ENCODE data around the gene IGLL5.
"Not testable (repeated sequence)": the region's sequence is repeated elsewhere in the genome, so short reads cannot be mapped to it uniquely, and the experiment has no call there.

IGLL5 gene

DNA sequence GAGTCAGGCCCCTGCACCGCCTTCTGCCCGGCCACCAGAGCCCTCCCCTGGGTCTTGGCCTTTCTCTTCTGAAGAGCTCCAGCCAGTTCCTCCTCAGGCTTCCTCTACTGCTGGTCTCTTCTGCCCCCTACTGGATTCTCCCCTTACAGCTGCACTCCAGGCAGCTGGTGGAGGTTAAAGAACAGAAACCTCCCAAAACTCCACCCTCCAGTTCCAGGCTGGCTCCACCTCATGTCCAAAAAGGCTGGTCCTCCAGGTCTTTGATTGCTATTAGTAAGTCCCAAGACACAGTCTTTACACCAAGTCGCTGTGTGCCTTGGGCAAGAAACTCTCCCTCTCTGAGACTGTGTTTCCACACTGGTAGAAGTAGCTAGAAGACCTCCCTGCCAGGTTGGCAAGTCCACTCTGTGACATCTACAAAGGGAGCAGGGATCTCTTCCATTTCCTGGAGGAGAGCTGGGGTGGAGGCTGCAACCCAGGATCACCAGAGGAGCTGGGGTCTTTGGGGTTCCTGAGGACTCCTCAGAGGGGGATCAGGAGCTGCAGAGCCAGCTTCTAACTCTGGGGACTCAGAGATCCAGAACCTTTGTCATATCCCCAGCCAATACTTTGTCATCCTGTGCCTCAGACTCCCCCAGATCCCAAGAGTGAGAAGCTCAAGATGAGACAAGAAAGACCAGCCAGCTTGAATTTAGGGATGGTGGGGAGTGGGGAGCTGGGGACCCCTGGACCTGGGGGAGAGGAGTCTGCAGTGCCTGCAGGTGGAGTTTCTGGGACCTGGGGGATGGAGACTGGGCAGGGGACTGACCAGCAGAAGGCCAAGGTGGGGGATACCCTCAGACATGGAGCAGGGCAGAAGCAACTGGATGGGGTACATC lies 3.4 kb upstream of the IGLL5 start:
- peak in 3 of 4 experiments; percentile 11 to 54 (median 28) for DNase-seq (ENCODE audit: low read depth in 4 of 4, low spot score in 1 of 4)

DNA sequence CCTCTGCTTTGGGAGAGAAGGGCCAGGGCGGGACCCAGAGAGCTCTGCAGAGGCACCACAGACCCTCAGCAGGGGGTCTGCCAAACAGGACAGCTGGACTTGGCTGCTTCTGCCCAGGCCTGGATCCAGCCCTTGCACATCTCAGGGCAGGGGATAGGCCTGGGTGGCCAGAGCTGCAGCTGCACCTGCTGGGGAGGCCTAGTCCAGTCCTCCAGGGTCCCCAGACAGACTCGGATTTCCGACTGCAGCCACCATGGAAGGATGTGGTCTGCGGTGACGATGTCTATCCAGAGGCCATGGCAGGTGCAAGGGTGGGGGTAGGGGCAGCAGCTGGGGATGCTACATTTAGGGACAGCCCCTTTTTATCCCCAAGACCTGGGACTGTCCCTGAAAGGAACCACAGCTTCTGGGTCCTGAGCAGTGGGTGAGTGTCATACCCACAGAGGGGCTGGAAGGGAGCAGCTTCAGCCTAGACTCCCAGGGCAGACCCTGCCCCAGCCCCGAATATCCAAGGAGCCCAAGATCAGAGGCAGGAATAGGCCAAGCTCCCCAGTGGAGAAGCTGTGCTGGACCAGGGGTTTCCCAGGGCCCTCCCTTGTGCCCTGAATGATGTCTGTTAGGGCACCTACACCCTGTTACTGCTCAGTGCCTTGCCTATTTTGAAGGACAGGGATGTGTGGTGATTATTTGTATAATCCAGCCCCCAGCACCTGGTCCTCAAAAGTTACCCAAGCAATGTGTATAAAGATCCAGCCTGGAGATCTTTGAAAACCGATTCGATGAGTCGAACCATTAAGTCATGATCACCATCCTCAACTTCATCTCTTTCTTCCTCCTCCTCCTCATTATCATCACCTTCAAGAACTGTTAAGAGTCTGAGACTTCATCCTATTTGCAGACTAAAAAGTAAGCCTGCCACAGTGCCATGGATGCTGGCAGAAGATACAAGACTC lies 2.5 kb upstream of the IGLL5 start:
- DNase-seq (ENCODE audit: low read depth in 4 of 4, low spot score in 1 of 4), result peak in 1 of 4 experiments; percentile 47

DNA sequence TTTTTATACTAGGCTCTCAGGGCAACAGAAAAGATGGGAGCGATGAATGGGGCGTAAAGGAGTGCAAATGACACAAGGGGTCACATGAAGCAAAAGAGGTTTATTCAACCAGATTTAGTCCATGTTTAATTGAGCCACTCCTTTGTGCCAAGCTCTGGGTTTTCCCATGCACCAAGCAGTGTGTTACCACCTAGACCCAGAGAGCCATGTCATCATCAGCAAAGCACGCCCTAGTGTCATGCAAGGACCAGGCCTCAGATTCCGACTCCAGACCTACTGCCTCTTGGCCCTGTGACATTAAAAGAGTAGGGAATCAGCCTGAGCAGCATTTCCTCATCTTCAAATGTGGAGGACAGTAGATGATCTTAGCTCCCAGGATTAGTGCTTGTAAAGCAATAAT lies 1.1 kb upstream of the IGLL5 start:
- DNase-seq (ENCODE audit: low read depth in 4 of 4, low spot score in 1 of 4), result no peak

DNA sequence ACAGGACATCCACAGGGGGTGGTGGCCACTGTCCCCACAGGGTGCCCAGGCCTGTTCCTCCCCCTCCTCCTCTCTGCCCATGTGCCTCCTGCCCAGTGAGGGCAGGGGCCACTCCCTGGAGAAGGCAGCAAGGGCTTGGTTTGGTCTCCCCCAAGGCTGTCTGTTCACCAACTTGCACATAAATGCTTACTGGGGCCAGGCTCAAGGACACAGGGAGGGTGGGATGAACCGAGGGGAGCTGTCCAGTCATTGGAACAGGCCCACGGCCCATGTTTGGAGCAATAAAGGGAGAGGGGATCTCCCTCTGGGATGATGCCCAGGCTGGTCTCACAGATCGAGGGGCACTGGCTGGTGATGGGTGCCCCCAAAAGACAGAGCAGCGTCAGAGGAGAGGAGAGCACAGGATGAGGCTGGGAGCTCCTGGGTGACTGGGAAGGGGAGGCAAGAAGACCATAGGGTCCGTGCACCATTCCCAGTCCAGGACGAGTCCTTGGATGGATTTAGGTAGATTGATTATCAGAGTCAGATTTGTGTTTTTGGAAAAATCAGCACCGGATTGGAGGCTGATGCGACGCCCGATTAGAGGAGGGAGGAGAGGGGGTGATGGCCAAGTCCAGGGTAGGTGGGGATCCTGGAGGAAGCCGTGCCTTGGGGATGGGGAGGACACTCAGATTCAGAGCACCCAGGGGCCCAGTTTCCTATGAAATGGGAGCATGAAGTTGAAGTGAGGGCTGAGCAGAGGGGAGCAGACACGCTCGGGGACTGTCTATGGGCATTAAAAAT lies 1.1 kb downstream of the IGLL5 start:
- no peak for DNase-seq (ENCODE audit: low read depth in 4 of 4, low spot score in 1 of 4)

DNA sequence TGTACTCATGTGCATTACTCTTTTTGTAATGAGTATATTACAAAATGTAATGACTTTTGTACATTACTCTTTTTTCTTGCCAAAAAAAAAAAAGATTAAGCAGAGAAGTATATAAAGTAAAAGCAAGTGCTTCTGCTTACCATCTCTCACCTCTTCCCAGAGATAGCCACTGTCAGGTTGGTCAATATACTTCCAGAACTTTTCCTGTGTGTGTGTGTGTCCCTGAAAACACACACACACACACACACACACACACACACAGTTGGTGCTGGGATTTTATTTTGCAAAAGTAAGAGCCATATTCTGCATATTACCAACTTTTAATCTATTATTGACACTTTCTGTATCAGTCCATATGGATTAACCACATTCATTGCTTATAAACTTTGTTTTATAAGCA lies 2.5 kb downstream of the IGLL5 start:
- no peak for DNase-seq (ENCODE audit: low read depth in 4 of 4, low spot score in 1 of 4)

DNA sequence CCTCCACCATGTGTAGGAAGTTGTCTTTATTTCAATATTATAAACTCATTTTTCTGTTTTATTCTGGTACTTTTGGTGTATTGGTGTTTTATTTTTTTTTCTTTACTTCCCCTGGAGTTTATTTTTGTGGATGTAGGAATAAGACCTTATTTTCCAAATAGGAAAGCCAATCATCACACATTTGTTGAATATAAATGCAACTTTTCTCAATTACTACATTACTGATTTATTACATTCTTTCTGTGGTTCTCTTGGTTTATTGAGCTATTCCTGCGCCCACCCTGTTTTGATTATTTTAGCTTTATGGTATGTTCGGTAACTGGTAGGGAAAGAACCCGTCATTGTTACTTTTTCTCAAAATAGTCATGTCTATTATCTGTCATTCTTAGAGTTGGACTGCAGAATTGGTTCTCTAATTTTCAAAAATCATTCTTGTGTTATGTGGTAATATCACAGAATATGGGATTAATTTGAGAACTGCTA lies 3.6 kb downstream of the IGLL5 start:
- no peak for DNase-seq (ENCODE audit: low read depth in 4 of 4, low spot score in 1 of 4)

DNA sequence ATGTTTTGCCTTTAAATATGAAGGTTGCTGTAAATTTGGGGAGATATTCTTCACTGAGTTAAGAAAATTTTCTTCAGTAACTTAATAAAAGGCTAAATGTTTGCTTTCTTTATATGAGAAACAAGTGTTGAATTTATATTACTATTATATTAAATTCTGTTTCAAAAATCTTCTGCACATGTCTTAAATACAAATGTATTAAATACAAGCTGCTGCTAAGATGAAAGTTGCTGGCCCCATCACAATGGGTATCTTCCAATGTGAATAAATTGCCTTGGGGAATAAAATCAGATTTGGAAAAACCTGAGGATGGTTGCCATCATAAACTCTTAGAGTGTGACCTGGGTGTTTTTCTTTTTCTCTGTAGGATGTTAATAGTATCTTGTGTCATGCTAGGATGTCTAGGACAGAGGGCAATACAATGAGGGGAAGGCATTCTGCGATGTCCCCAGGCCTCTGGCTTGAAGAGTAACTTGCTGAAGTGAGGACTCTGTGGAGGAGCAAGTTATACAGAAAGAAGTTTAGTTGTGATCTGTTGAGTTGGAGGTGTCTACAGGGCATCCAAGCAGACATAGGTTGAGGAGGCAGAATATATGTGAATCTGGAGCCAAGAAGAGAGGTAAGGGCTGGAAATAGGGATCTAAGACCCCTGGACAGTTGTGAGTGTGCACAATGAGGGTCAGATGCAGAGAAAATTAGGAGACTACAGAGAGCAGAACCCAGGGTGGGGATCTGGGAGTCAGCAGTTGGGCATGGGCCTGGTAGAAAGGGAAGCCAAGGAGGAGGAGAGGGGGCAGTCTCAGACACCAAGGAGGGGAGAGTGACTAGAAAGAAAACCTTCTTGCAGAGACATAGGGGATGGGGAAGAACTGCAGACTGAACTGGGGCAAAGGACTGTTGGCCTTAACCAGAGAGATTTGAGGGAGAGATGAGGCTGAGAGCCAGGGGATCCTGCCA lies 4.8 kb downstream of the IGLL5 start:
- DNase-seq (ENCODE audit: low read depth in 4 of 4, low spot score in 1 of 4), result no peak

DNA sequence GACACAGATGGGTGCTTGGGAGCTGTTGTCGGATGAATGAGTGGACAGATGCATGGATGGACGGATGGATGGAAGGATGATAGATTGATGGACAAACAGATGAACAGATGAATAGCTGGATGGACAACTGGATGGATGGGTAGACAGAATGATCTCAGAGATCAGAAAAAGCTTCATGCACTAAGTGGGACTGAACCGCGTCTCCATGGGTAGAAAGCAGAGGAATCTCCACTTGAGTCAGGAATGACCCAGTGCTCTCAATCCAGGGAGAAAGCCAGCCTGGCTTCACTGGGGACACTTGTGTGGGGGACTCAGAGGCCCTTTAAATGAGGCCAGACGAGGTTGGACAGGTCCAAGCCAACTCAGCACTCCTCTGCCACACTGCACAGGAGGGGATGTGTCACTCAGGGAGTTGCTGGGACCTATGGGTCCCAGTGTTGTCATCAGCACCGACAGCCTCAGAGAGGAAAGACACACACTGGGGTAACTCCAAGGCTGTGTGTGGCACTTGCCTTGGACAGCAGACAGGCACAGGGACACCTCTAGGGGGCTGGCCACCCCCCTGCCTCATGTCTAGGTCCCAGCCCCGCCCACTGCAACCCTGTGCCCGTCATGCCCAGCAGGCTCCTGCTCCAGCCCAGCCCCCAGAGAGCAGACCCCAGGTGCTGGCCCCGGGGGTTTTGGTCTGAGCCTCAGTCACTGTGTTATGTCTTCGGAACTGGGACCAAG lies 5.6 kb downstream of the IGLL5 start:
- DNase-seq (ENCODE audit: low read depth in 4 of 4, low spot score in 1 of 4), result no peak

DNA sequence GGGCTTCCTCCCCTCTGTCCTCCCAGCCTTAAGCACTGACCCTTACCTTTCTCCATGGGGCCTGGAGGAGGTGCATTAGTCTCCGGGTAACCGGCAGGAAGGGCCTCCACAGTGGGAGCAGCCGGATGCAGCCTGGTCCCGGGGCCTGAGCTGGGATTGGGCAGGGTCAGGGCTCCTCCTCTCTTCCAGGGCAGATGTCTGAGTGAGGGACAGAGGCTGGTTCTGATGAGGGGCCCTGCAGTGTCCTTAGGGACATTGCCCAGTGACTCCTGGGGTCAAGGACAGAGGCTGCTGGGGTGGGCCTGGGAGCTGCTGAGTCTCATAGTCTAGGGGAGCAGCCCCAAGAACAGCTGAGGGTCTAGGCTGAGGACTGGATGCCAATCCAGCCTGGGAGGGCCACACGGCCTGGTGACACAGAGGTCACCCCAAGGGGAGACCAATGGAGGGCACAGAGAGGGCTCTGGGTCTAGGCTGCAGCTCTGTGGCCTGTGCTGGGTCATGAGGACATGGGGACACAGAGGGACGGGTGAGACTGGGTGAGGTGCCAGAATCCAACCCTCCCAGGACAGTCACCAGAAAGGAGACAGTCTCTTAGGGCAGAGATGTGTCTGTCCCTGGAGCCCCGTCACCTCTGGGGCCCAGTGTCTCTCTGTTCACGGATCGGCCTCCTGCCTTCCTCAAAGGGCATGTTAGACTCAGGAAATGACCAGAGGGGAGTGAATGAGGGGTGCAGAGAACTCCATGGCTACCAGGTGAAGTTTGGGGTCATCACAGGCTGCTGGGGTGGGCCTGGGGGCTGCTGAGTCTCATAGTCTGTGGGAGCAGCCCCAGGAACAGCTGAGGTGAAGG lies 6.5 kb downstream of the IGLL5 start:
- DNase-seq (ENCODE audit: low read depth in 4 of 4, low spot score in 1 of 4), result no peak

DNA sequence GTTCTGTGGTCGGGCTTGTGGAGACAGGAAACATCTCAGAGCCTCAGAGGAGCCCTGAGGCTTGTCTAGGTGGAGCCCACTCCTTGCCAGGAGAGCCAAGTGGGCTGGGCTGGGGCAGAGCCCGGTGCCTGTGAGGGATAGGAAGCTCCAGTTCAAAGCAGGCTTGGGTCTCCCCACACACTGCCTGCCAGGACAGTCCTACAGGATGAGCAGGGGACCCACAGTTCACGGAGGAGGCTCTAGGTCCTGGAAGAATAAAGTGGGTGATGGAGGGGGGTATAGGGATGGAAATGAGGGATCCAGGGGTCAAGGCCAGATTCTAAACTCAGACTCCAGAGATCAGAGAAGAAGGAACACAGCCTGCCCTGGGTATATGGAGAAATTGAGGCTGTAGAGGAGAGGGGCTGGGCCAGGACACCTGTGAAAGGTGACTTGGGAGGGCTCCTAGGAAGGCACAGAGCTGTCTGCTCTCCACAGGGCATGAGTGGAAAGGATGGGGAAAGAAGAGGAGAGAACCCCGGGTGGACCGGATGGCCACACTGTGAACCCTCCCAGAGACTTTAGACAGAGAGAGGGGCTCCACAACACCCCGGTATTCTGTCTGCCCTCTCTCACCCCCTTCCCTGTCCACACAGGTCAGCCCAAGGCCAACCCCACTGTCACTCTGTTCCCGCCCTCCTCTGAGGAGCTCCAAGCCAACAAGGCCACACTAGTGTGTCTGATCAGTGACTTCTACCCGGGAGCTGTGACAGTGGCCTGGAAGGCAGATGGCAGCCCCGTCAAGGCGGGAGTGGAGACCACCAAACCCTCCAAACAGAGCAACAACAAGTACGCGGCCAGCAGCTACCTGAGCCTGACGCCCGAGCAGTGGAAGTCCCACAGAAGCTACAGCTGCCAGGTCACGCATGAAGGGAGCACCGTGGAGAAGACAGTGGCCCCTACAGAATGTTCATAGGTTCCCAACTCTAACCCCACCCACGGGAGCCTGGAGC lies 7.4 kb downstream of the IGLL5 start:
- DNase-seq (ENCODE audit: low read depth in 4 of 4, low spot score in 1 of 4), result no peak

DNA sequence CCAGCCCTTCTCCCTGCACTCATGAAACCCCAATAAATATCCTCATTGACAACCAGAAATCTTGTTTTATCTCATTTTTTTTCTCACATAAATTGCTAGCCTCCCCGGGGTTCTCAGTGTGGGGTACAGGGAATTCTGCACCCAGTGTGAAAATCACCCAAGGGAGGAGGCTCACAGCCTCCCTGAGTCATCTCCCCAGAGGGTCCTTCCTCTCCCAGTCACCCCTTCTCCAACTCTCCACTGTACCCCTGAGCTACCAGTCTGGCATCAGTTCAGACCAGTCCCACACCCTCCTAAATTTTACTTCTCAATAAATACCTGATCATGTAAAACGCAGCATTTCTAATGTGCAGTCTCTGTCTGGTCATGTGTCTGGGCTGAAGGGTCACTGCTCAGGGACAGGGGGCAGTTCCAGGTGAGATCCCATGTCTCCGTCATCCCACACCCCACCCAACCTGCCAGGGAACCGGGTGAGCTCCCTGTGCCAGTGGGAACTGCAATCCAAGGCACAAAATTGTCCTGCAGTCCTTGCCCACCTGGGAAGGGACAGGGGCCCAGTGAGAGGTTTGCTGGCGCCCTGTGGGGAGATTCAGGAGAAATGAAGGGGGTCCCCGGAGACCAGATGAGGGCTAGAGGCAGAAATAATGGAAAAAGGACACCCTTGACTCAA lies 8.3 kb downstream of the IGLL5 start:
- no peak for DNase-seq (ENCODE audit: low read depth in 4 of 4, low spot score in 1 of 4)

DNA sequence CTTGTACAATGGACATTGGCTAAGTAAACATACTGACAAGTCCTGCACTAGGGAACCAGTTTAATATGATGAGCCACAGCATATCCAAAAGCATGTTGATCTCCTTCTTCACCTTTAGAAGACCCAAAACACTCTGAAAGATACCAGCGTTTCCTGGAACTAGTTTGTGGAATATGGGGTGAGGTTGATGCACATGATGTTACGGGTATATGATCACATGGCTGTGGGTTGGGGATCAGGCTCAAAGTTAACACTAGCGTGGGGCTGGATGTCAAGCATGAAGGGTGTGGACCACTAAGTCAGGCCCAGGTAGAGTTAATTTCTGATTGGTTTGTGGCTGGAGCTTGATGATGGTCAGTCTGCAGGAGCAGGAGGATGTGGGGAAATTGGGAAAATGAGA lies 9.0 kb downstream of the IGLL5 start:
- DNase-seq (ENCODE audit: low read depth in 4 of 4, low spot score in 1 of 4), result no peak

DNA sequence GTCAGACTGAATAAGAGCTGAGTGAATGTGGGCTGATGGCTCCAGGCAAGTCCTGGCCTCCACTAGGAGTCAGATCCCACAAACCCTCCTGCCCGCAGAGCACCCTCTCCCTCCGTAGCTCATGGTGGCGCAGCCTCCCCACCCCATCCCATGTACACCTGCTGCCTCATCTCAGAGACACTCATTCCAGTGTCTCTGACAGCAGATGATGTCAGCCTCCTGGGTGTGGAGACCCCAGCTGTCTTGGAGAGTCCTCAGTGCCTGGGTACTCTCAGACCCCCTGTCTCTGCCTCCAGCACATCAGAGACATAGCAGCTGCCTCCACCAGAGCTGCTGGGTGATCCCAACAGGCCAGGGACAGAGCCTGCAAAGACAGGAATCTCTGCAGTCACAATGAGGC lies 9.5 kb downstream of the IGLL5 start:
- DNase-seq (ENCODE audit: low read depth in 4 of 4, low spot score in 1 of 4), result no peak

DNA sequence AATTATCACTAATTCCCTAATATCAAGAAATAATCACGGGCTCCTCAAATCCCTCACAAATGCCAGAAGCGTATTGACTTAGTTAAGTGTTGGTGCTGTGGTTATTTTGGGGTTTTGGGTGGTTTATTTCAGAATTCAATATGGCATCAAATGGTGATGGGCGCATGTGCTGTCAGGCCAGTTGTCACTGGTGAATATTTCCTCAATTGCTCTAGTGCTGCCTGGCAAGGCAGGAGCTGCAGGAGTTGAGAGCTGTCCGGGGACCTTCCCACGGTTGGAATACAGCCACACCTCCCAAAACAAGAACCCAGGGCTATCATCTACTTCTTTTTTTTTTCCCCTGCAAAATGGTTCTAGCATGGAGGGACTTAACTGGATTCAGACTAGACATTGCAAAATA lies 10.3 kb downstream of the IGLL5 start:
- DNase-seq (ENCODE audit: low read depth in 4 of 4, low spot score in 1 of 4), result no peak

DNA sequence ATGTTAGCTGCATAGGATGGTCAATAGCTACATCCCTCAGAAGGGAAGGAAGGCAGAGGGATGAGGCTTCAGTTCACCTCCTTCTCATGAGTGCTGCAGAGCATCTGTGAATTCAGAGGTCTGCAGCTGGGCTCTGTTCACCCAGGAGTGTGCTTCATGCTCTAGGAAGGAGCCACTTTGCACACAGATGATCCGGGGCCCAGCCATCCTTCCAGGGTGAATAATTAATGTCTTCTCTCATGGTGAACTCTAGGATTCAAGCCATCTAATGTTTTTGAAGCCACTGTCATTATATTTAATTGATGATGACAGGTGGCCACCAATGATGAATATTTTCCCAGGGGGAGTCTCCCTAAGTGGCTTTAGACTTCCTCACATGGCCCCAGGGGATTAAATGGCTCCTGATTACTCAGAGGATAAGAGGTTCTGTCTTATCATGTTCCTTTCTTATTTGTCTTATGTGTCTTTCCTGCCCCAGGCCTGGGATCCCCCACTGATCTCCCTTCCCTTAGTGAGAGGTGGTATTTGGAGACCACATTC lies 10.9 kb downstream of the IGLL5 start:
- not testable (repeated sequence) for DNase-seq (ENCODE audit: low read depth in 4 of 4, low spot score in 1 of 4)

DNA sequence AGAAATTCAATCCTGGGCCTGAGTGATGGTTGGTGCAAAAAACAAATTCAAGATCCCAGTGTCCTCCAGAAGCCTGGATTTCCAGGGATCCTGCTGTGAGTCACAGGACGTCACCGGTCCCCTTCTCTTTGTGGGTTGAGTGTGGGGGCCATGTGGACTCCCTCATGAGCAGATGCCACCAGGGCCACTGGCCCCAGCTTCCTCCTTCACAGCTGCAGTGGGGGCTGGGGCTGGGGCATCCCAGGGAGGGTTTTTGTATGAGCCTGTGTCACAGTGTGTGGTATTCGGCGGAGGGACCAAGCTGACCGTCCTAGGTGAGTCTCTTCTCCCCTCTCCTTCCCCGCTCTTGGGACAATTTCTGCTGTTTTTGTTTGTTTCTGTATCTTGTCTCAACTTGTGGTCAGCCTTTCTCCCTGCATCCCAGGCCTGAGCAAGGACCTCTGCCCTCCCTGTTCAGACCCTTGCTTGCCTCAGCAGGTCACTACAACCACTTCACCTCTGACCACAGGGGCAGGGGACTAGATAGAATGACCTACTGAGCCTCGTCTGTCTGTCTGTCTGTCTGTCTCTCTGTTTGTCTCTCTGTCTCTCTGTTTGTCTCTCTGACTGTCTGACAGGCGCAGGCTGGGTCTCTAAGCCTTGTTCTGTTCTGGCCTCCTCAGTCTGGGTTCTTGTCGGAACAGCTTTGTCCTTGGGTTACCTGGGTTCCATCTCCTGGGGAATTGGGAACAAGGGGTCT lies 11.9 kb downstream of the IGLL5 start:
- DNase-seq (ENCODE audit: low read depth in 4 of 4, low spot score in 1 of 4), result not testable (repeated sequence)

Data from stimulated activated CD4-positive, alpha-beta T cell treated with anti-CD3 and anti-CD28 coated beads, Interleukin-1b, Interleukin-23, amount 100 ng/mL, for 24 hours (primary cell).